Measurements from ENCODE around the gene MAD1L1.

Gene MAD1L1

DNA sequence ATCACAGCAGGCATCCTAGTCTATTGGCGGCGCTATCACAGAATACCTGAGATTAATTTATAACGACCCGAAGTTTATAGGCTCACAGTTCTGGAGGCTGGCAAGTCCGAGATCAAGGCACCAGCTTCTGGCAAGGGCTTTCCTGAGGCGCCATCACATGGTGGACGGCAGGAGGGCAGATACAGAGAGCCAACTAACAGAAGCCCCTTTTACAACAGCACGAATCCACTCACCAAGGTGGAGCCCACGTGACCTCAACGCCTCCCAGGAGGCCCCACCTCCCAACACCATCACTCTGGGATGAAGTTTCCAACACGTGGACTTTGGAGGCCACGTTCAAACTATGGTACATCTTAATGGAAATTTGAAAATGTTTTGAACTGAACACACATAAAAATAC, 307.4 kb downstream of the MAD1L1 start:
- CTCF ChIA-PET: interaction anchor here (0.5 kb wide), 1 partner anchor 757 kb away, joined by 3 read pairs; no protein-coding TSS in a partner anchor
- no peak overlapping the region for H3K27ac ChIP-seq
- POLR2A ChIA-PET (ENCODE audit: low non-redundant PET): no interaction called here
- DNase-seq (ENCODE audit: low spot score): no peak
- TF ChIP-seq, protein P1, sequence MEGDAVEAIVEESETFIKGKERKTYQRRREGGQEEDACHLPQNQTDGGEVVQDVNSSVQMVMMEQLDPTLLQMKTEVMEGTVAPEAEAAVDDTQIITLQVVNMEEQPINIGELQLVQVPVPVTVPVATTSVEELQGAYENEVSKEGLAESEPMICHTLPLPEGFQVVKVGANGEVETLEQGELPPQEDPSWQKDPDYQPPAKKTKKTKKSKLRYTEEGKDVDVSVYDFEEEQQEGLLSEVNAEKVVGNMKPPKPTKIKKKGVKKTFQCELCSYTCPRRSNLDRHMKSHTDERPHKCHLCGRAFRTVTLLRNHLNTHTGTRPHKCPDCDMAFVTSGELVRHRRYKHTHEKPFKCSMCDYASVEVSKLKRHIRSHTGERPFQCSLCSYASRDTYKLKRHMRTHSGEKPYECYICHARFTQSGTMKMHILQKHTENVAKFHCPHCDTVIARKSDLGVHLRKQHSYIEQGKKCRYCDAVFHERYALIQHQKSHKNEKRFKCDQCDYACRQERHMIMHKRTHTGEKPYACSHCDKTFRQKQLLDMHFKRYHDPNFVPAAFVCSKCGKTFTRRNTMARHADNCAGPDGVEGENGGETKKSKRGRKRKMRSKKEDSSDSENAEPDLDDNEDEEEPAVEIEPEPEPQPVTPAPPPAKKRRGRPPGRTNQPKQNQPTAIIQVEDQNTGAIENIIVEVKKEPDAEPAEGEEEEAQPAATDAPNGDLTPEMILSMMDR (conservative IDR thresholded peaks at IDR 0.05; ENCODE audit: low read depth): no peak

DNA sequence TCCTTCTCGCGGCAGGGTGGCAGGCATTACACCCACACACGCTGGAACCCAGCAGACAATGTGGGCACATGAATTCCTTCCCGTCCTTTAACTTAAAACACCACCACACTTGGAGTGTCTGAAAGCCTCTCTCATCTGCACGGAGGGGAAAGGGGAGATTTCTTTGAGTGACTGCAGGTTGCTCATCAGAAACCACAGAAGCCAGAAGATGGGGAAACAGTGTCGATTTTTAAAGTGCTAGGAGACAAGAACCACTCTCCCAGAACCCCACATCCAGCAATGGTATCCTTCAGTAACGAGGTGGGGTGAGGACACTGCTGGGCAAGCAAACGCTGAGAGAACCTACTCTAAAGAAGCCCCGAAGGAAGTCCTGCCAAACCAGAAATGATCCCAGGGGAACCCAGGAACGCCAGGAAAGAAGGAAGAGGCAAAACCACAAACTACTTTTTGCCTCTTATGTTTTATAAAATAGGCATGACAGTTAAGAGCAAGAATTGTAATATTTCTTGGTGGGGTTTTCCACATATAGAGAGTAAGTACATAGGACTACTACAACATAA, 308.4 kb downstream of the MAD1L1 start:
- no peak overlapping the region for H3K27ac ChIP-seq
- no peak for DNase-seq (ENCODE audit: low spot score)
- ChIA-PET POLR2A (ENCODE audit: low non-redundant PET) (no interaction called here), CTCF (no interaction called here)
- TF ChIP-seq, protein P1 (conservative IDR thresholded peaks at IDR 0.05; ENCODE audit: low read depth): no peak

DNA sequence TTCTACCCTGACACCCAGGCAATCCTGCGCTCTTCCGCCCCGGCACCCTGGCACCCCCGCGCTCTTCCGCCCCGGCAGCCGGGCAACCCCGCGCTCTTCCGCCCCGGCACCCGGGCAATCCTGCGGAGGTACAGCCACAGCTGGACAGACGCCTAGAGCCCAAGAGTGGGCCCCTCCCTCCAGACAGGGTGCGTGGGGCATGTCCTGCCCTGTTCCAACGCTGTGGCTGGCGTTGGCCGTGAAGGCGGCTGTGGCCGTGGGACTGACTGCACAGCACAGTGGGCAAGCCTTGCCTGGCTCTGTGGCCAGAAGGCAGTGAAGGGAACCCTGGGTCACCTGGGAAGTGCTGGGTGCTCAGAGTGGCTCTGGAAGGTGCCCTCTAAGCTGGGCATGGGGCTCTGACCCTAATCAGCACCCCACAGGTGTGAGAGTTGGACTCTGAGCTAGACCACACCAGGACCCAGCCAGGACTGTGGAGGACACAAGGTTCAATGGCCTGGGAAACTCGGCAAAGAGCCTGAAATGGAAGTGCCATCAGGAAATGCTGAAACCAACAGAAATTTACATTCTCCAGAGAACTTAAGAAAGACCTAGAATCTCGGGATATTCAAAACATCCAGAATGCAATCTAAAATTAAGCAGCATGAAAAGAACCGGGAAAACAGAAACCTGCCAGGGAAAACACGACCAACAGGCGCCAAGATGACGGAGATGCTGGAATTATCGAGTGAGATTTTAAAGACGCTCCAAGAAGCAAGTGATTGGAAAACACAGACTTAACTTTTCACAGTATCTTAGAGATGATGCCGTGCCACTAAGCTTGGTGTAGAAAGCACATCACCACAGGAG, 309.1 kb downstream of the MAD1L1 start:
- H3K27ac ChIP-seq: no peak overlapping the region

DNA sequence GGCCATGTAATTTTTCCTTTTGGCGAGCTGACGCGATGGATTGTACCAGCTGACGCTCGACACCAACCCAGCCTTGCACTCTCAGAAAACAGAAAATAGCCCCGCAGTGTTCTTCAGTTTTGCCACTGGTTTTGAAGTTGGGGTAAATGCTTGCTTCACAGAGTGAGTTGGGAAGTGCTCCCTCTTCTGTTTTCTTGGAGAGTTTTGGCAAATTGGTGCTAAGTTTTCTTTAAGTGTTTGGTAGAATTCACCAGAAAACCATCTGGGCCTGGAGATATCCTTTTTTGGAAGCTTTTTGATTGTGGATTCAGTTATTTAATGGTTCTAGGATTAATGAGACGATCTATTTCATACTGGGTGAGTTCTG, 309.9 kb downstream of the MAD1L1 start:
- POLR2A ChIA-PET (ENCODE audit: low non-redundant PET): no interaction called here
- CTCF ChIA-PET: interaction anchor here (1.0 kb wide), 1 partner anchor 124 kb away, joined by 3 read pairs; no protein-coding TSS in a partner anchor
- no peak for DNase-seq (ENCODE audit: low spot score)
- H3K27ac ChIP-seq: no peak overlapping the region; the same call in 1 of the 2 replicates
- TF ChIP-seq, protein P1 (conservative IDR thresholded peaks at IDR 0.05; ENCODE audit: low read depth): no peak

More for the DNA sequence above, 309.1 kb downstream of the MAD1L1 start:
- TF ChIP-seq, protein P1 (conservative IDR thresholded peaks at IDR 0.05; ENCODE audit: low read depth): no peak
- POLR2A ChIA-PET (ENCODE audit: low non-redundant PET): no interaction called here
- no peak for DNase-seq (ENCODE audit: low spot score)
- CTCF ChIA-PET: interaction anchor here (0.6 kb wide), 1 partner anchor 213 kb away, joined by 3 read pairs; no protein-coding TSS in a partner anchor

DNA sequence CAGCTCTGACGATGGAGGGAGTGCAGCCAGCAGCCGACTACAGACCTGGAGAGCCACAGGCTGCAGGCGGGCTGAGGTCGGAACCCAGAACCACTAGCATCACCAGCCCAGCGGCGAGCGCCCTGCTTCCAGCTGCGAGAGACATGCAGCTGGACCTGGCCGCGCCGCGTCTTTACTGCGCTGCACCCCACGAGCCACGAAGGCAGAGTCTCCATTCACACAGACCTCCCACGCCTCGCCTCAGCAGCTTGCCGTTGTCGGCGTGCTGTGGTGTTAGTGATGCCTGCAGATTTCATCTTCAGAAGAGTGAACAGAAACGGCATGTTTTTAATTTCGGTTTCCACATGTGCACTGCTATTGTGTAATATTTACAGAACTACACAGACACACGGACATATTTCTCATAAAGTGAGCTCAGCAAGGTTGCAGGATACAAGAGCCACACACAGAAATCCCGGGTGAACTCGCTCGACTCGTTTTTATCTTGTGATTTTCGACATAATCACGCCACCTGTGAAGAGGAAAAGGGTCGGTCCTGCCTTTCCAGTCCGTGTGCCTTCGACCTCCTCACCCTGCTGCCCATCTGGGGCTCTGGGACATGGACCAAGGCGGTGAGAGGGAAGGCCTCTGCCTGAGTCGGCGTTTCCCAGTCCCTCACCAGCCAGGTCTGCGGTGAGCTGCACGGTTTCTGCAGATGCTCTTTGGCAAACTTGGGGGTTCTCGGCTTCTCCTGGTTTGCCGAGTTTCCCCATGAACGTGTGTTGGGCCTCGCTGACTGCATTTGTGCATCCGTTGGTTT, 310.5 kb downstream of the MAD1L1 start:
- TF ChIP-seq, protein P1 (conservative IDR thresholded peaks at IDR 0.05; ENCODE audit: low read depth): no peak
- no peak for DNase-seq (ENCODE audit: low spot score)
- ChIA-PET POLR2A (ENCODE audit: low non-redundant PET) (no interaction called here), CTCF (interaction anchor here (1.0 kb wide), 2 partner anchors 109 to 124 kb away, joined by 3 read pairs; no protein-coding TSS in a partner anchor)
- no peak overlapping the region; the same call in 1 of the 2 replicates for H3K27ac ChIP-seq

DNA sequence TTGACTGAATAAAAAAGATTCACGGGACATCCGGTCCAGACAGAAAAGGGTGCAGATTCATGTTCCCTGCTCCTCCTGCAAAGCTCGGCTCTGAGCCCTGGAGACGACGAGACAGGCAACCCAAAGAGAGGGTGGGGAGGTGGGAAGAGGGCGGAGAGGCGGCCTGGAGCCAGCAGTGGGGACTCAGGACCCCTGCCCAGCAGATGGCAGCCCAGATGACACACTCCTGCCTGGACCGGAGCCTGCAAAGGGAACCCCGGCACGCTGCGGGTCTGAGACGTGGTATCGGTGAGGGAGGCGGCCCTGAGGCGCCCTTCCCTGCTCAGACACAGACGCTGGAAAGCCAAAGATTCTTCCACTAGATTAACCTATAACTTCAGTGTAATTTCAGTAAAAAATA, 311.9 kb downstream of the MAD1L1 start:
- no peak for DNase-seq (ENCODE audit: low spot score)
- ChIA-PET POLR2A (ENCODE audit: low non-redundant PET) (no interaction called here), CTCF (no interaction called here)
- H3K27ac ChIP-seq: no peak overlapping the region
- TF ChIP-seq, protein P1 (conservative IDR thresholded peaks at IDR 0.05; ENCODE audit: low read depth): no peak

Measured in RWPE1 (cell line).